K562 (cell line): ENCODE data around the gene YKT6. TPM values are rescaled to one million over a fixed set of nuclear protein-coding genes. Genes with fewer than 3 reads are reported as not detected.

Experiments used
- ATAC-seq: fragments of 200-7000 bp; cut with Tn5 transposase; 3 replicates; pipeline ENCODE4 v1.9.1; 2020; ENCODE audit warnings: moderate library complexity
- BruUV-seq: library from RNA; stranded (reverse); fragments of 400-500 nt; replicated peaks from 2 replicates; lab custom pipeline; 2021; lab: Mats Ljungman, UMichigan
- CTCF ChIA-PET: fragments of 300-600 bp; formaldehyde crosslinking; extraction: SDS; loops from one replicate; lab custom pipeline; 2021; ENCODE audit warnings: low intra/inter-chr PET ratio; lab: Yijun Ruan, JAX
- POLR2A ChIA-PET: fragments of 300-600, 350-650 bp; sonication (Branson Sonifier 250); formaldehyde crosslinking; extraction: SDS; loops from one replicate; lab custom pipeline; 2021; ENCODE audit warnings: antibody characterized with exemption, inconsistent platforms; lab: Yijun Ruan, JAX
- DNase-seq, 4 experiments: peaks; one replicate each; pipeline versions ENCODE4 v3.0.0 to v3.0.0-alpha.2; 2011 to 2018; ENCODE audit warnings: low spot score in 3 of 4, mixed read lengths in 3 of 4; ENCODE audit errors: extremely low read depth in 1 of 4
- FAIRE-seq: peaks from 2 replicates; lab custom pipeline; 2011; peaks lifted over from hg19 to GRCh38; lab: Jason Lieb, UNC
- H2AFZ ChIP-seq: 2 replicates; pipeline ENCODE4 v1.6.0; 2011; ENCODE audit warnings: low read depth, low read length, control low read depth, inconsistent platforms
- H3K27ac ChIP-seq: fragments of 200-600 bp; 3 replicates; pipeline ENCODE4 v1.8.0; 2011; ENCODE audit warnings: low read depth, mild to moderate bottlenecking, control low read depth, inconsistent platforms, low read length, moderate library complexity, mixed read lengths; ENCODE audit errors: extremely low read depth
- H3K27me3 ChIP-seq, 2 experiments: fragments of 300-600 bp in 1 of 2; 2 replicates in 1 of 2; 3 replicates in 1 of 2; pipeline versions ENCODE4 v1.6.0 to v1.8.0; 2011; ENCODE audit warnings: inconsistent platforms in 2 of 2, low read length in 2 of 2, mild to moderate bottlenecking in 1 of 2, mixed read lengths in 1 of 2, moderate library complexity in 1 of 2; ENCODE audit not compliant: control insufficient read depth in 2 of 2, insufficient read depth in 2 of 2
- H3K36me3 ChIP-seq: fragments of 300-600 bp; 3 replicates; pipeline ENCODE4 v1.8.0; 2011; ENCODE audit warnings: mild to moderate bottlenecking, low read length, inconsistent platforms; ENCODE audit not compliant: control insufficient read depth, insufficient read depth
- H3K4me1 ChIP-seq, 2 experiments: fragments of 200-600 bp in 1 of 2; replicated peaks in 1 of 2; 2 replicates in 1 of 2; 3 replicates in 1 of 2; pipeline versions ENCODE4 v1.5.1 to v1.8.0; 2011; ENCODE audit warnings: inconsistent platforms in 2 of 2, low read length in 2 of 2, mild to moderate bottlenecking in 1 of 2, mixed read lengths in 1 of 2, moderate library complexity in 1 of 2; ENCODE audit not compliant: control insufficient read depth in 2 of 2, insufficient read depth in 2 of 2
- H3K4me2 ChIP-seq: 2 replicates; pipeline ENCODE4 v1.6.1; 2011; ENCODE audit warnings: low read length, control low read depth, inconsistent platforms, mixed read lengths; ENCODE audit not compliant: insufficient read depth
- H3K4me3 ChIP-seq: fragments of 200-600 bp; sonication (generic), shearing (Covaris generic); 2 replicates; pipeline ENCODE4 v1.5.1; 2016; ENCODE audit warnings: control low read depth, inconsistent platforms
- H3K79me2 ChIP-seq: fragments of 200-600 bp; 3 replicates; pipeline ENCODE4 v1.8.0; 2011; ENCODE audit warnings: low read length, inconsistent platforms; ENCODE audit not compliant: control insufficient read depth, insufficient read depth
- H3K9ac ChIP-seq, 2 experiments: 2 replicates each; pipeline versions ENCODE4 v1.6.0 to v1.6.1; 2011; ENCODE audit warnings: low read depth in 2 of 2, low read length in 2 of 2, control low read depth in 1 of 2, inconsistent platforms in 1 of 2, mild to moderate bottlenecking in 1 of 2, mixed read lengths in 1 of 2; ENCODE audit not compliant: insufficient read depth in 1 of 2
- H3K9me1 ChIP-seq: one replicate; pipeline ENCODE4 v1.6.0; 2011; ENCODE audit warnings: inconsistent platforms, mild to moderate bottlenecking, low read length, moderate library complexity; ENCODE audit not compliant: control insufficient read depth, insufficient read depth
- H3K9me3 ChIP-seq: replicated peaks from 2 replicates; pipeline ENCODE4 v1.5.1; 2011; ENCODE audit warnings: low read depth, low read length, inconsistent platforms; ENCODE audit not compliant: control insufficient read depth, insufficient read depth
- H4K20me1 ChIP-seq: replicated peaks from 2 replicates; pipeline ENCODE4 v1.6.1; 2011; ENCODE audit warnings: low read length, inconsistent platforms, mixed read lengths; ENCODE audit not compliant: control insufficient read depth, insufficient read depth
- RFX1 ChIP-seq: fragments of 450-650 bp; IDR thresholded peaks from 2 replicates; pipeline ENCODE4 v1.6.1; 2016; ENCODE audit warnings: mild to moderate bottlenecking, moderate library complexity
- ZNF282 ChIP-seq: sonication (generic); formaldehyde crosslinking; IDR thresholded peaks from 2 replicates; pipeline ENCODE4 v1.8.1; 2023; ENCODE audit warnings: missing genetic modification reagents
- ZNF644 ChIP-seq: fragments of 200-800 bp; sonication (Bioruptor generic); IDR thresholded peaks from 2 replicates; pipeline ENCODE4 v1.6.1; 2016; ENCODE audit warnings: low read depth, missing genetic modification characterization, missing compliant biosample characterization
- WGBS: fragments of 100-300 bp; shearing (Covaris generic); methylation state at CpG from one replicate; pipeline ENCODE4 v1.1.6; 2016; ENCODE audit warnings: low coverage, mixed read lengths; ENCODE audit not compliant: insufficient coverage; ENCODE audit errors: missing lambda C conversion rate; 5-methylcytosine and 5-hydroxymethylcytosine counted together
- in situ Hi-C: fragments of 300-500 bp; cut with MboI; formaldehyde crosslinking; loops from 4 replicates; pipeline ENCODE4 v1.15.0; 2018; ENCODE audit warnings: inconsistent platforms, mixed read lengths
- intact Hi-C: fragments of 100-400 bp; cut with micrococcal nuclease; formaldehyde crosslinking; loops from 2 replicates; pipeline ENCODE4 v1.14.2; 2022
- polyA plus RNA-seq, 8 experiments: library from polyadenylated mRNA; depleted of rRNA in 4 of 8; stranded (reverse) in 5 of 8; unstranded in 3 of 8; fragments of >200 nt; fragmentation: Nextera tagmentation in 2 of 8; fragmentation: Illumina TruSeq in 1 of 8; extraction: Ambion mirVana in 2 of 8; extraction: Trizol in 1 of 8; gene quantifications; 2 replicates each; pipeline versions ENCODE4 v1.2.1 to v1.2.3, GENCODE V29; 2011 to 2014; ENCODE audit warnings: inconsistent platforms in 1 of 8, missing spikeins in 1 of 8
- total RNA-seq, 7 experiments: library from RNA; depleted of rRNA in 6 of 7; stranded (reverse); fragments of >200 nt in 6 of 7; fragmentation: Illumina TruSeq in 2 of 7; extraction: Trizol in 2 of 7; gene quantifications; 2 replicates each; pipeline versions ENCODE4 v1.2.1 to v1.2.3, GENCODE V29; 2011 to 2021; ENCODE audit warnings: low replicate concordance in 1 of 7
- TF ChIP-seq, protein P1 (sequence below): sonication (generic); formaldehyde crosslinking; IDR thresholded peaks from 2 replicates; pipeline ENCODE4 v1.8.1; 2022; ENCODE audit warnings: missing genetic modification reagents

YKT6 gene
- total and polyA plus RNA-seq, 9 of the 15 experiments (the other 6 are each of a cell fraction or from before 2014, with no cell fraction given), result 1.6 to 90.6 (median 75.1) TPM

DNA sequence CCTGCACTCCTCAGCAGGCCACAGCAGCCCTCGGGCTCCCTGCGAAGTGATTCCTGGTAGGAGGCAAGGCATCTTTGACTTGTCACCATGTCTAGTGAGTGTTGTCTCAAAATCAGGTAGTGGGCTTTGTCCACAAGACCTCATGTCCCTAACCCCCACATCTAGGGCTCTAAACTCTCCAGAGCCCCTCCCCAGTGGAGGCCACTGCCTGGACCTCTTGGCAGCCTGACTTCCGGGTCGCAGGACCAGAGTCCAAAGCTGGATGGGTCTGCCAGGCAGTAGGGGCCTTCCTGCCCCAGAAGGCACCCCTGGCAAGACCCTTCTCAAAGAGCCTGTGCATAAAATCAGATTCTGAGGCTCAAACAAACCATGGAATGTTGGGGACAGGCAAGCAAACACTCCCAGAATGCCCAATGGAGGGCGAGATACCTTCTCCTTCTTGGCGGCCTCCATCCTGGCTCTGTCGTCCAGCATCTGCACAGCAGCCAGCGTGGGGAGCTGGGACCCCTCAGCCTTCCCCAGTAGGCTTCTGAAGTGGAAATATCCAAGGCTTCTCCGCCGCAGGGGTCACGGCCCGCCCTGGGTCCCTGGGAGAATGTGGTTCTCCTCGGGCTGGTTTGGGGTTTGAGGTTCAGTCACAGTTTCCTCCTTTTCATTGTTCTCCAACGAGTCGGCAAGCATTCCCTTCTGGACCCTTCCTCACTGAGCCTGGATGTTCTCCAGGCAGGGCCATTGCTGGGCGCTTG, 12.1 kb upstream of the YKT6 start (continued):
- no peak for TF ChIP-seq ZNF644 (tag)

DNA sequence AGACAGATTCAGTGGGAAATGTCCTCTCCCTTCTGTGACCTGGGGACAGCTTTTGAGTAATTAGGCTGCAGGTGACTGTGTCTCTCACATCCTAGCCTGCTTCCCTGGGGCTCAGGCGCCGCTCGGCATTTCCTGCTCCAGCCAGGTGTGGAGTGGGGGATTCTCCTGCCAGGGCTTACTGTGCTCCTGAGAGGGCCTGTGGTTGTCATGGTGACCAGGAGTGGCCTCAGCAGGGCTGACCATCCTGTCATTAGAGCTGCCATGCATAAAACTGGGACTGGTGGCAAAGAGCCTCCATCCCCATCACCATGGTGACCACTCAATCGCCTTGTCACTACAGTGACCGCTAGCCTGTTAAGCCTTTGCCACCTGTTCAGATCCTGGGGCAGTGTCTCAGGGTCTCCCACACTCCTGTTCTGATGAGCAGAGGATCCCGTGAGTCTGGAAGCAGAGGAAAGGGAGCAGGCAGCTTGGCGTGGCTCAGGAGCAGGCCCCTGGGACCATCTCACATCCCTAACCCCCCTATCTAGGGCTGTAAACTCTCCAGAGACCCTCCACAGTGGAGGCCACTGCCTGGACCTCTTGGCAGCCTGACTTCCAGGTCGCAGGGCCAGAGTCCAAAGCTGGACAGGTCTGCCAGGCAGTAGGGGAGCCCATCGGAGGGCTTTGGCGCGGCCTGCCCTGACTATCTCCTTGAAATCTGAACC, 11.3 kb upstream of the YKT6 start, which contains the start of gene GCK:
TSS of gene GCK (minus strand) at position 154 of the 707 bp plus-strand sequence. CDS start 486 bp downstream, outside the sequence.
- H3K27me3 ChIP-seq, result 0 out of 5 replicates have a peak, but pooled peaks cover 0 to 23% of the 10 kb centered on the region in 2 experiments
- H3K9ac ChIP-seq, result peak within 1 kb of the TSS in 1 of 2 experiments; percentile 46; a peak in 2 of 4 replicates
- no peaks in the 10 kb centered on the region for H3K9me1 ChIP-seq
- no peak for DNase-seq
- TF ChIP-seq ZNF282 (CRISPR knock-in tag), result no peak
- TF ChIP-seq RFX1, result peak; percentile 79
- TF ChIP-seq, protein P1, sequence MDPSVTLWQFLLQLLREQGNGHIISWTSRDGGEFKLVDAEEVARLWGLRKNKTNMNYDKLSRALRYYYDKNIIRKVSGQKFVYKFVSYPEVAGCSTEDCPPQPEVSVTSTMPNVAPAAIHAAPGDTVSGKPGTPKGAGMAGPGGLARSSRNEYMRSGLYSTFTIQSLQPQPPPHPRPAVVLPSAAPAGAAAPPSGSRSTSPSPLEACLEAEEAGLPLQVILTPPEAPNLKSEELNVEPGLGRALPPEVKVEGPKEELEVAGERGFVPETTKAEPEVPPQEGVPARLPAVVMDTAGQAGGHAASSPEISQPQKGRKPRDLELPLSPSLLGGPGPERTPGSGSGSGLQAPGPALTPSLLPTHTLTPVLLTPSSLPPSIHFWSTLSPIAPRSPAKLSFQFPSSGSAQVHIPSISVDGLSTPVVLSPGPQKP (CRISPR knock-in tag), result no peak
- TF ChIP-seq, all 486 proteins: peak for 1
- BruUV-seq, result no TSS peak
- in situ Hi-C loops, result no loop called here
- FAIRE-seq (no peak), ATAC-seq (no peak)
- Histone ChIP-seq H3K4me2 (no peak within 1 kb of the TSS), H3K27ac (no peak within 1 kb of the TSS), H3K36me3 (no peaks in the 10 kb centered on the region), H4K20me1 (no peaks in the 10 kb centered on the region), H3K4me1 (peaks cover 0 to 7% of the 10 kb centered on the region in 2 experiments; a peak in 2 of 5 replicates), H3K4me3 (no peak within 1 kb of the TSS), H2AFZ (peak within 1 kb of the TSS; percentile 84), H3K9me3 (no peaks in the 10 kb centered on the region), H3K79me2 (no peaks in the 10 kb centered on the region)
- ChIA-PET CTCF (no interaction called here), POLR2A (interaction anchor here (0.6 to 0.9 kb wide), 3 partner anchors 33 to 64 kb away, joined by 3 to 4 read pairs (median 3); no protein-coding TSS in a partner anchor)
- 41% methylated on average over 11 of the region's 11 CpGs for WGBS
- intact Hi-C loops, result no loop called here
